SK-N-SH (cell line): ENCODE data around the gene ARHGAP10.

Experiments
- ELF1 ChIP-seq: IDR thresholded peaks from 2 replicates; pipeline ENCODE4 v1.4.0; 2012
- EP300 ChIP-seq, 2 experiments: IDR thresholded peaks; 2 replicates each; pipeline versions ENCODE4 v1.4.0 to v1.6.1; 2012; ENCODE audit warnings: borderline replicate concordance in 1 of 2, low read depth in 1 of 2, low read length in 1 of 2
- EZH2phosphoT487 ChIP-seq: fragments of 200-600 bp; sonication (generic); IDR thresholded peaks from 2 replicates; pipeline ENCODE4 v1.6.1; 2017; ENCODE audit warnings: low read depth, mixed run types, mild to moderate bottlenecking, antibody characterized with exemption, moderate library complexity, borderline replicate concordance
- FOXM1 ChIP-seq: IDR thresholded peaks from 2 replicates; pipeline ENCODE4 v1.4.0; 2012; ENCODE audit warnings: low read depth, mild to moderate bottlenecking
- GABPA ChIP-seq: IDR thresholded peaks from 2 replicates; pipeline ENCODE4 v1.4.0; 2012; ENCODE audit warnings: low read depth, mild to moderate bottlenecking
- JUND ChIP-seq: IDR thresholded peaks from 2 replicates; pipeline ENCODE4 v1.4.0; 2012
- NRF1 ChIP-seq: IDR thresholded peaks from 2 replicates; pipeline ENCODE4 v1.6.1; 2012; ENCODE audit warnings: low read depth, mild to moderate bottlenecking, low read length
- POLR2AphosphoS5 ChIP-seq: IDR thresholded peaks from 2 replicates; pipeline ENCODE4 v1.6.1; 2012; ENCODE audit warnings: low read depth, low read length
- SIN3A ChIP-seq: IDR thresholded peaks from 2 replicates; pipeline ENCODE4 v1.6.1; 2012; ENCODE audit warnings: low read depth, mild to moderate bottlenecking, low read length, moderate library complexity, borderline replicate concordance
- SMC3 ChIP-seq: IDR thresholded peaks from 2 replicates; pipeline ENCODE4 v1.6.1; 2012; ENCODE audit warnings: low read depth, low read length, improper control_type of control experiment
- TAF1 ChIP-seq: IDR thresholded peaks from 2 replicates; pipeline ENCODE4 v1.6.1; 2012; ENCODE audit warnings: low read depth, mild to moderate bottlenecking, low read length, moderate library complexity, borderline replicate concordance
- TF ChIP-seq, protein P1 (sequence below): fragments of 200-600 bp; sonication (generic); IDR thresholded peaks from 2 replicates; pipeline ENCODE4 v1.6.1; 2017; ENCODE audit warnings: antibody characterized with exemption, mild to moderate bottlenecking, moderate library complexity

DNA sequence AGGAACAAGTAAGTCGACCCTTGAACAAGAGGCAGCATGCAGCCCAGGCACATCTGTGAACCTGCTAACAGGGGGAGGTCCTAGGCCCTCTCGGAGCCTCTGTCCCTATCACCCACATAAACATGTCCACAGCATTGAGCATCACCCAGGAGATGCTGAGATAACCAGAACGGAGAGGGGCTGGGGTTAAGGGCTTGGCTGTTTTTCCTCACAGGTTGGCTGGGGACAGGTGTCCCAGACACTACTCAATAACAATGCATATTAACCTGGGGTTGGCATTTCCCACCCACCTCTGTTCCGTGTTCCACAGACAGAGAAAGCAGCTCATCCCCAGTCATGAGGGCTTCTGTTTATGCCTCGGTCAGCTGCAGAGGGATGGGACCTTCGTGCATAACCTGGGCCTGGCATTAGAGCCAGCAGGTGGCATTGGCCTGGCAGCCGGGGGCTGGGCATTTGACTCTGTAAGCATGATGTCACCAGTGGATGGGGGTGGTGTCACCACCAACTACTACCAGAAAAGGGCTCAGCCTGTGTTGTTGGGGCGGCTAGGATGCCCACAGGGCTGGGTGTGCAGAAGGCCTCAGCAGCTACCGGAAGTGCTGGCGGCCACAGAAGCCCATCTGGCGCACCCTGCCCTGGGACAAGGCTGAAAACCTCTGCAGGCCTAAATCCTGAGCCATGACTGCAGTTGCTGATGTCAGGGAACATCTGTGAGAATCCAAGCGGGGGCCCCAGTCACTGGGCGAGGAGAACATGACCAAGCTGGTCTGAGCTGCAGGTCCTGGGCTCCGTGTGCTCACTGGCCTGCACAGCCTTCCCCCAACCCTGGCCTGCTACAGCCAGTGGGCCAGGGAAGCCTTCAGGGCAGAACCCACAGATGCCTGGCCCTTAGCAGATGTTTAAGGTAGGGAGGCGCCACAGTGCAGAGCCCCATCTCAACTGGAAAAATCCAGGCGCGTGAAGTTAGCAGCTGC is 358.9 kb downstream of the ARHGAP10 start:
- TF ChIP-seq, protein P1, sequence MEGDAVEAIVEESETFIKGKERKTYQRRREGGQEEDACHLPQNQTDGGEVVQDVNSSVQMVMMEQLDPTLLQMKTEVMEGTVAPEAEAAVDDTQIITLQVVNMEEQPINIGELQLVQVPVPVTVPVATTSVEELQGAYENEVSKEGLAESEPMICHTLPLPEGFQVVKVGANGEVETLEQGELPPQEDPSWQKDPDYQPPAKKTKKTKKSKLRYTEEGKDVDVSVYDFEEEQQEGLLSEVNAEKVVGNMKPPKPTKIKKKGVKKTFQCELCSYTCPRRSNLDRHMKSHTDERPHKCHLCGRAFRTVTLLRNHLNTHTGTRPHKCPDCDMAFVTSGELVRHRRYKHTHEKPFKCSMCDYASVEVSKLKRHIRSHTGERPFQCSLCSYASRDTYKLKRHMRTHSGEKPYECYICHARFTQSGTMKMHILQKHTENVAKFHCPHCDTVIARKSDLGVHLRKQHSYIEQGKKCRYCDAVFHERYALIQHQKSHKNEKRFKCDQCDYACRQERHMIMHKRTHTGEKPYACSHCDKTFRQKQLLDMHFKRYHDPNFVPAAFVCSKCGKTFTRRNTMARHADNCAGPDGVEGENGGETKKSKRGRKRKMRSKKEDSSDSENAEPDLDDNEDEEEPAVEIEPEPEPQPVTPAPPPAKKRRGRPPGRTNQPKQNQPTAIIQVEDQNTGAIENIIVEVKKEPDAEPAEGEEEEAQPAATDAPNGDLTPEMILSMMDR, result no peak
- TF ChIP-seq POLR2AphosphoS5 (no peak), TAF1 (no peak), EP300 (IDR thresholded peaks at IDR 0.05; ENCODE audit: borderline replicate concordance in 1 of 2, low read depth in 1 of 2, low read length in 1 of 2) (no peak), SIN3A (no peak), NRF1 (no peak), GABPA (no peak), JUND (no peak), SMC3 (no peak), ELF1 (no peak), FOXM1 (no peak), EZH2phosphoT487 (no peak)
